H1 (cell line): Measurements from ENCODE around the gene HNF4A. TPM values are rescaled to one million over a fixed set of nuclear protein-coding genes. Genes with fewer than 3 reads are reported as not detected.

ENCODE experiments used
- CTCF ChIA-PET: fragments of 300-600 bp; sonication (Branson Sonifier 250); formaldehyde crosslinking; loops from one replicate; lab custom pipeline; 2021; ENCODE audit not compliant: partially characterized antibody; lab: Charles Lee
- POLR2A ChIA-PET: fragments of 300-600 bp; sonication (Branson Sonifier 250); formaldehyde crosslinking; loops from one replicate; lab custom pipeline; 2021; ENCODE audit warnings: inconsistent platforms; ENCODE audit not compliant: partially characterized antibody; lab: Charles Lee
- DNase-seq, 2 experiments: peaks; one replicate each; pipeline versions ENCODE4 v3.0.0 to v3.0.0-alpha.2; 2010 to 2022; ENCODE audit warnings: low spot score in 2 of 2, low read depth in 1 of 2, mixed read lengths in 1 of 2
- FAIRE-seq: peaks from 2 replicates; lab custom pipeline; 2011; peaks lifted over from hg19 to GRCh38; lab: Jason Lieb, UNC
- H2AFZ ChIP-seq: 2 replicates; pipeline ENCODE4 v1.8.1; 2012; ENCODE audit warnings: low read length, inconsistent platforms
- H2AK5ac ChIP-seq: 2 replicates; pipeline ENCODE4 v1.6.1; 2013; ENCODE audit warnings: low read depth, low read length
- H2BK120ac ChIP-seq: replicated peaks from 2 replicates; pipeline ENCODE3; 2013; ENCODE audit warnings: low read depth, low read length, inconsistent platforms
- H2BK12ac ChIP-seq: 2 replicates; pipeline ENCODE4 v1.6.1; 2013; ENCODE audit warnings: low read depth, low read length
- H2BK15ac ChIP-seq: 2 replicates; pipeline ENCODE4 v1.6.1; 2013; ENCODE audit warnings: low read length
- H2BK20ac ChIP-seq: 2 replicates; pipeline ENCODE4 v1.6.1; 2013; ENCODE audit warnings: low read length
- H2BK5ac ChIP-seq: 2 replicates; pipeline ENCODE4 v1.6.1; 2013; ENCODE audit warnings: low read depth, low read length
- H3K14ac ChIP-seq: 2 replicates; pipeline ENCODE4 v1.6.1; 2013; ENCODE audit warnings: inconsistent platforms; ENCODE audit not compliant: insufficient read length
- H3K18ac ChIP-seq: 2 replicates; pipeline ENCODE4 v1.6.1; 2013; ENCODE audit warnings: low read length; ENCODE audit errors: extremely low read depth
- H3K23ac ChIP-seq: 2 replicates; pipeline ENCODE4 v1.6.1; 2013; ENCODE audit warnings: inconsistent platforms; ENCODE audit not compliant: insufficient read length
- H3K23me2 ChIP-seq: 2 replicates; pipeline ENCODE4 v1.6.1; 2013; ENCODE audit warnings: low read depth, low read length
- H3K27ac ChIP-seq: 2 replicates; pipeline ENCODE4 v1.6.1; 2011; ENCODE audit warnings: low read depth, low read length, inconsistent platforms
- H3K27me3 ChIP-seq, 4 experiments: replicated peaks in 1 of 4; 1 replicate in 1 of 4; 2 replicates in 3 of 4; pipeline versions ENCODE4 v1.6.1 to v1.8.1; 2011 to 2013; ENCODE audit warnings: low read length in 3 of 4, mild to moderate bottlenecking in 3 of 4, inconsistent platforms in 2 of 4, mixed read lengths in 2 of 4, moderate library complexity in 1 of 4; ENCODE audit not compliant: control insufficient read depth in 3 of 4, insufficient read depth in 3 of 4; ENCODE audit errors: extremely low read depth in 1 of 4
- H3K36me3 ChIP-seq, 4 experiments: 2 replicates each; pipeline versions ENCODE4 v1.6.1 to v1.8.1; 2011 to 2013; ENCODE audit warnings: mild to moderate bottlenecking in 4 of 4, low read length in 3 of 4, moderate library complexity in 2 of 4, control low read depth in 1 of 4, inconsistent platforms in 1 of 4; ENCODE audit not compliant: insufficient read depth in 4 of 4, control insufficient read depth in 2 of 4
- H3K4ac ChIP-seq: replicated peaks from 2 replicates; pipeline ENCODE3; 2013; ENCODE audit warnings: low read length, low read depth, mixed read lengths, inconsistent platforms; ENCODE audit not compliant: insufficient read length
- H3K4me1 ChIP-seq, 4 experiments: replicated peaks in 1 of 4; 1 replicate in 1 of 4; 2 replicates in 3 of 4; pipeline versions ENCODE4 v1.6.1 to v1.8.1; 2011 to 2013; ENCODE audit warnings: low read length in 3 of 4, inconsistent platforms in 2 of 4, mixed read lengths in 1 of 4; ENCODE audit not compliant: insufficient read depth in 4 of 4, control insufficient read depth in 3 of 4
- H3K4me2 ChIP-seq, 2 experiments: 2 replicates each; pipeline versions ENCODE4 v1.6.1 to v1.8.1; 2011 to 2013; ENCODE audit warnings: low read depth in 2 of 2, low read length in 2 of 2, control low read depth in 1 of 2, inconsistent platforms in 1 of 2, mild to moderate bottlenecking in 1 of 2; ENCODE audit not compliant: insufficient read depth in 1 of 2
- H3K4me3 ChIP-seq, 4 experiments: fragments of 200-600, 300-600 bp in 1 of 4; sonication (generic), shearing (Covaris generic), sonication (Bioruptor Twin) in 1 of 4; 2 replicates each; pipeline versions ENCODE4 v1.5.1 to v1.8.1; 2011 to 2016; ENCODE audit warnings: low read length in 4 of 4, low read depth in 3 of 4, control low read depth in 2 of 4, inconsistent platforms in 2 of 4, mild to moderate bottlenecking in 2 of 4, mixed read lengths in 1 of 4, moderate library complexity in 1 of 4; ENCODE audit not compliant: insufficient read depth in 2 of 4; ENCODE audit errors: extremely low read depth in 1 of 4
- H3K56ac ChIP-seq: replicated peaks from 2 replicates; pipeline ENCODE3; 2013; ENCODE audit warnings: low read depth, mild to moderate bottlenecking, mixed read lengths, low read length, inconsistent platforms; ENCODE audit not compliant: insufficient read length
- H3K79me1 ChIP-seq: 2 replicates; pipeline ENCODE4 v1.6.1; 2013; ENCODE audit warnings: low read depth, low read length, control low read depth
- H3K79me2 ChIP-seq, 2 experiments: 2 replicates each; pipeline versions ENCODE4 v1.6.1 to v1.8.1; 2012 to 2013; ENCODE audit warnings: low read length in 2 of 2, mild to moderate bottlenecking in 2 of 2, inconsistent platforms in 1 of 2; ENCODE audit not compliant: insufficient read depth in 2 of 2, control insufficient read depth in 1 of 2
- H3K9ac ChIP-seq, 4 experiments: replicated peaks in 1 of 4; 1 replicate in 1 of 4; 2 replicates in 3 of 4; pipeline versions ENCODE4 v1.6.1 to v1.8.1; 2011 to 2013; ENCODE audit warnings: low read depth in 3 of 4, low read length in 3 of 4, control low read depth in 2 of 4, mild to moderate bottlenecking in 2 of 4, moderate library complexity in 2 of 4, inconsistent platforms in 1 of 4; ENCODE audit errors: extremely low read depth in 1 of 4
- H3K9me3 ChIP-seq, 2 experiments: 2 replicates each; pipeline versions ENCODE4 v1.6.1 to v1.8.1; 2012 to 2013; ENCODE audit warnings: mild to moderate bottlenecking in 2 of 2, moderate library complexity in 2 of 2, control low read depth in 1 of 2, inconsistent platforms in 1 of 2, low read depth in 1 of 2, low read length in 1 of 2, mixed read lengths in 1 of 2; ENCODE audit not compliant: insufficient read depth in 2 of 2
- H4K20me1 ChIP-seq, 2 experiments: replicated peaks in 1 of 2; 2 replicates each; pipeline versions ENCODE3 to v1.8.1; 2011 to 2013; ENCODE audit warnings: inconsistent platforms in 2 of 2, low read length in 2 of 2, mild to moderate bottlenecking in 1 of 2; ENCODE audit not compliant: insufficient read depth in 2 of 2, control insufficient read depth in 1 of 2
- H4K5ac ChIP-seq: 2 replicates; pipeline ENCODE4 v1.6.1; 2013; ENCODE audit warnings: low read length, low read depth, mixed read lengths, inconsistent platforms; ENCODE audit not compliant: insufficient read length
- H4K8ac ChIP-seq: 2 replicates; pipeline ENCODE4 v1.8.0; 2013; ENCODE audit warnings: mild to moderate bottlenecking, moderate library complexity, low read length, inconsistent platforms; ENCODE audit not compliant: insufficient read depth; ENCODE audit errors: extremely low read depth
- H4K91ac ChIP-seq: replicated peaks from 2 replicates; pipeline ENCODE3; 2013; ENCODE audit warnings: low read length, mixed read lengths, inconsistent platforms; ENCODE audit not compliant: insufficient read length
- ATF2 ChIP-seq: IDR thresholded peaks from 2 replicates; pipeline ENCODE4 v1.6.1; 2012; ENCODE audit warnings: low read length, inconsistent platforms
- CBX5 ChIP-seq: fragments of 300-800, 300-1000 bp; sonication (generic); IDR thresholded peaks from 2 replicates; pipeline ENCODE4 v1.7.1; 2016; ENCODE audit warnings: antibody characterized with exemption, low read length, low read depth
- CEBPB ChIP-seq: IDR thresholded peaks from 2 replicates; pipeline ENCODE4 v1.6.1; 2012; ENCODE audit warnings: low read depth, low read length
- CHD2 ChIP-seq: IDR thresholded peaks from 2 replicates; pipeline ENCODE4 v1.6.1; 2012; ENCODE audit warnings: low read length, improper control_type of control experiment
- CREB1 ChIP-seq: IDR thresholded peaks from 2 replicates; pipeline ENCODE4 v1.6.1; 2012; ENCODE audit warnings: inconsistent platforms
- FOSL1 ChIP-seq: IDR thresholded peaks from 2 replicates; pipeline ENCODE4 v1.6.1; 2011; ENCODE audit warnings: mild to moderate bottlenecking, low read depth, low read length, moderate library complexity; ENCODE audit not compliant: insufficient read depth
- GTF2F1 ChIP-seq: IDR thresholded peaks from 2 replicates; pipeline ENCODE4 v1.6.1; 2012; ENCODE audit warnings: low read depth, low read length, improper control_type of control experiment, borderline replicate concordance
- MAX ChIP-seq: IDR thresholded peaks from 2 replicates; pipeline ENCODE4 v1.6.1; 2012; ENCODE audit warnings: inconsistent platforms
- NRF1 ChIP-seq: IDR thresholded peaks from 2 replicates; pipeline ENCODE4 v1.6.1; 2011; ENCODE audit warnings: mild to moderate bottlenecking, low read depth, low read length, improper control_type of control experiment
- PHF8 ChIP-seq: fragments of 200-600 bp; sonication (generic); conservative IDR thresholded peaks from 2 replicates; pipeline ENCODE4 v1.7.1; 2012; ENCODE audit warnings: low read depth, mild to moderate bottlenecking, inconsistent platforms, low read length, moderate library complexity
- RBBP5 ChIP-seq: IDR thresholded peaks from 2 replicates; pipeline ENCODE4 v1.7.1; 2012; ENCODE audit warnings: low read depth, mild to moderate bottlenecking, inconsistent platforms, low read length, moderate library complexity, borderline replicate concordance
- SIX5 ChIP-seq: IDR thresholded peaks from 2 replicates; pipeline ENCODE4 v1.6.1; 2011; ENCODE audit warnings: mild to moderate bottlenecking, low read depth, low read length
- SRF ChIP-seq: IDR thresholded peaks from 2 replicates; pipeline ENCODE4 v1.6.1; 2011; ENCODE audit warnings: mild to moderate bottlenecking, low read depth, low read length, moderate library complexity
- WGBS, 2 experiments: shearing (Covaris generic) in 1 of 2; methylation state at CpG; one replicate each; pipeline versions ENCODE4 v1.1.6 to v1.1.7; 2013 to 2015; ENCODE audit warnings: low lambda C conversion rate in 2 of 2, mixed read lengths in 2 of 2, inconsistent platforms in 1 of 2, low coverage in 1 of 2, missing lambda C conversion rate in 1 of 2; ENCODE audit not compliant: insufficient replicate concordance in 2 of 2, insufficient coverage in 1 of 2, insufficient read length in 1 of 2; ENCODE audit errors: extremely low coverage in 1 of 2, missing lambda C conversion rate in 1 of 2; 5-methylcytosine and 5-hydroxymethylcytosine counted together
- polyA plus RNA-seq, 7 experiments: library from polyadenylated mRNA; depleted of rRNA in 3 of 7; stranded (reverse) in 5 of 7; unstranded in 2 of 7; fragments of >200 nt in 5 of 7; fragments of 200-250 nt in 2 of 7; gene quantifications; 1 replicate in 5 of 7; 2 replicates in 1 of 7; 4 replicates in 1 of 7; pipeline versions ENCODE4 v1.2.1 to v1.2.3, GENCODE V29; 2011 to 2013; ENCODE audit warnings: missing spikeins in 2 of 7, mixed read lengths in 2 of 7
- total RNA-seq: library from RNA; stranded (reverse); fragmentation: NEBNext Ultra II Directional; extraction: Animal tissue kit (Norgen Biotek cat#: 25700); gene quantifications from 2 replicates; pipeline ENCODE4 v1.2.1, GENCODE V29; 2021

The HNF4A gene
- total and polyA plus RNA-seq, 2 of the 8 experiments (the other 6 are each of a cell fraction or from before 2014, with no cell fraction given): 0.03 TPM; not detected in 1

- H3K18ac ChIP-seq: no peak overlapping the region
- no peak overlapping the region for H2AK5ac ChIP-seq
- CTCF ChIA-PET: interaction anchor here (1.1 to 4.0 kb wide), 3 partner anchors 11 to 153 kb away, joined by 3 to 19 read pairs (median 11); no protein-coding TSS in a partner anchor
- no peak overlapping the region for H2BK15ac ChIP-seq
- 88% methylated on average over 6 of the region's 6 CpGs; no CpG with 5 or more reads in 1 of the 2 experiments for WGBS, 2 experiments
- no peaks in the 10 kb centered on the region for H4K20me1 ChIP-seq
- H3K27ac ChIP-seq: no peak overlapping the region
- no peak overlapping the region for H3K4ac ChIP-seq
- no peak overlapping the region for H3K4me2 ChIP-seq
- no peaks in the 10 kb centered on the region for H3K79me1 ChIP-seq
- no peak overlapping the region for H2BK5ac ChIP-seq
- no peak for FAIRE-seq
- no peak overlapping the region for H3K14ac ChIP-seq
- H3K56ac ChIP-seq: no peak overlapping the region
- no peak overlapping the region for H2BK120ac ChIP-seq
- H4K8ac ChIP-seq: no peak overlapping the region
- POLR2A ChIA-PET: interaction anchor here (0.6 kb wide), 2 partner anchors 18 to 405 kb away, joined by 4 read pairs; no protein-coding TSS in a partner anchor
- no peaks in the 10 kb centered on the region for H3K9me3 ChIP-seq
- H3K9ac ChIP-seq: no peak overlapping the region
- H3K27me3 ChIP-seq: no peaks in the 10 kb centered on the region
- H3K23me2 ChIP-seq: no peaks in the 10 kb centered on the region
- H4K91ac ChIP-seq: no peak overlapping the region
- no peaks in the 10 kb centered on the region for H3K79me2 ChIP-seq
- DNase-seq: no peak
- H3K23ac ChIP-seq: no peak overlapping the region
- H4K5ac ChIP-seq: no peak overlapping the region
- H3K4me1 ChIP-seq: peaks cover 0 to 5% (median 0%) of the 10 kb centered on the region in 4 experiments; a peak in 3 of 7 replicates
- H2BK12ac ChIP-seq: no peak overlapping the region
- H3K4me3 ChIP-seq: no peak overlapping the region
- no peaks in the 10 kb centered on the region for H3K36me3 ChIP-seq
- H2BK20ac ChIP-seq: no peak overlapping the region
- H2AFZ ChIP-seq: no peak overlapping the region
- TF ChIP-seq ATF2 (no peak), CBX5 (no peak), FOSL1 (no peak), NRF1 (no peak), PHF8 (no peak), CEBPB (no peak), CHD2 (no peak), CREB1 (no peak), GTF2F1 (no peak), SIX5 (no peak), SRF (no peak), MAX (no peak), RBBP5 (no peak)
Observed at GRCh38 chr20:44367746-44368145, 12.2 kb downstream of the HNF4A start.
